SK-N-SH treated with all-trans-retinoic acid at 6 μM for 48 hours (cell line): ENCODE results near the gene FAR2.

Experiments used
- ATAC-seq: fragments of 200-7000 bp; cut with Tn5 transposase; 3 replicates; pipeline ENCODE4 v1.9.1; 2020; ENCODE audit warnings: mild to moderate bottlenecking, moderate library complexity
- ARNTL ChIP-seq: fragments of 450-650 bp; formaldehyde crosslinking; IDR thresholded peaks from 2 replicates; pipeline ENCODE4 v1.5.0; 2020; ENCODE audit warnings: low read depth, mild to moderate bottlenecking, moderate library complexity, borderline replicate concordance
- BACH2 ChIP-seq: fragments of 250-450 bp; sonication (Bioruptor Pico); IDR thresholded peaks from 2 replicates; pipeline ENCODE4 v1.9.0; 2021; ENCODE audit warnings: mild to moderate bottlenecking, borderline replicate concordance
- CSDC2 ChIP-seq: fragments of 250-450 bp; sonication (Bioruptor Pico); IDR thresholded peaks from 2 replicates; pipeline ENCODE4 v1.5.0; 2020; ENCODE audit warnings: mild to moderate bottlenecking, moderate library complexity
- CSRNP3 ChIP-seq: fragments of 250-450 bp; sonication (Bioruptor Pico); IDR thresholded peaks from 2 replicates; pipeline ENCODE4 v1.5.1; 2021; ENCODE audit warnings: mild to moderate bottlenecking, moderate library complexity
- ESRRG ChIP-seq: fragments of 250-450 bp; sonication (Bioruptor Pico); IDR thresholded peaks from 2 replicates; pipeline ENCODE4 v1.6.1; 2021; ENCODE audit warnings: mild to moderate bottlenecking
- GLIS3 ChIP-seq: fragments of 250-450 bp; sonication (Bioruptor Pico); IDR thresholded peaks from 2 replicates; pipeline ENCODE4 v1.5.0; 2020; ENCODE audit warnings: mild to moderate bottlenecking, moderate library complexity
- ISL1 ChIP-seq: fragments of 250-450 bp; sonication (Bioruptor Pico); IDR thresholded peaks from 2 replicates; pipeline ENCODE4 v2.1.2; 2022; ENCODE audit warnings: mild to moderate bottlenecking, moderate library complexity
- OSR1 ChIP-seq: fragments of 250-450 bp; sonication (Bioruptor Pico); IDR thresholded peaks from 2 replicates; pipeline ENCODE4 v1.8.0; 2022; ENCODE audit warnings: moderate library complexity, mild to moderate bottlenecking, inconsistent platforms
- PPARA ChIP-seq: fragments of 250-450 bp; sonication (Bioruptor Pico); IDR thresholded peaks from 2 replicates; pipeline ENCODE4 v1.5.0; 2020; ENCODE audit warnings: mild to moderate bottlenecking, borderline replicate concordance
- RARB ChIP-seq: fragments of 250-450 bp; sonication (Bioruptor Pico); IDR thresholded peaks from 2 replicates; pipeline ENCODE4 v1.8.0; 2021; ENCODE audit warnings: mild to moderate bottlenecking, moderate library complexity
- TCF4 ChIP-seq: fragments of 250-450 bp; sonication (Bioruptor Pico); IDR thresholded peaks from 2 replicates; pipeline ENCODE4 v1.8.0; 2021; ENCODE audit warnings: mild to moderate bottlenecking, moderate library complexity, borderline replicate concordance
- TOX ChIP-seq: fragments of 250-450 bp; sonication (Bioruptor Pico); IDR thresholded peaks from 2 replicates; pipeline ENCODE4 v1.8.0; 2021; ENCODE audit warnings: mild to moderate bottlenecking, moderate library complexity, borderline replicate concordance
- ZC3H10 ChIP-seq: fragments of 250-450 bp; sonication (Bioruptor Pico); IDR thresholded peaks from 2 replicates; pipeline ENCODE4 v1.5.1; 2021; ENCODE audit warnings: mild to moderate bottlenecking, moderate library complexity
- ZFP3 ChIP-seq: fragments of 250-450 bp; sonication (Bioruptor Pico); IDR thresholded peaks from 2 replicates; pipeline ENCODE4 v1.5.0; 2020; ENCODE audit warnings: mild to moderate bottlenecking, moderate library complexity
- ZFP30 ChIP-seq: fragments of 450-650 bp; formaldehyde crosslinking; IDR thresholded peaks from 2 replicates; pipeline ENCODE4 v1.5.0; 2022; ENCODE audit warnings: mild to moderate bottlenecking, moderate library complexity
- ZNF565 ChIP-seq: fragments of 450-650 bp; formaldehyde crosslinking; conservative IDR thresholded peaks from 2 replicates; pipeline ENCODE4 v1.5.0; 2020; ENCODE audit warnings: low read depth, mild to moderate bottlenecking, moderate library complexity
- ZNF70 ChIP-seq: fragments of 450-650 bp; formaldehyde crosslinking; IDR thresholded peaks from 2 replicates; pipeline ENCODE4 v1.5.0; 2020; ENCODE audit warnings: mild to moderate bottlenecking, moderate library complexity
- ZNF8 ChIP-seq: fragments of 450-650 bp; formaldehyde crosslinking; IDR thresholded peaks from 2 replicates; pipeline ENCODE4 v1.5.0; 2020; ENCODE audit warnings: mild to moderate bottlenecking, moderate library complexity
- TF ChIP-seq, protein P1 (sequence below): fragments of 250-450 bp; sonication (Bioruptor Pico); IDR thresholded peaks from 2 replicates; pipeline ENCODE4 v1.8.0; 2020; ENCODE audit warnings: mild to moderate bottlenecking, moderate library complexity, borderline replicate concordance
- TF ChIP-seq, protein P2 (sequence below): fragments of 250-450 bp; sonication (Bioruptor Pico); IDR thresholded peaks from 2 replicates; pipeline ENCODE4 v1.8.0; 2021; ENCODE audit warnings: low read depth, mild to moderate bottlenecking, moderate library complexity, borderline replicate concordance
- TF ChIP-seq, protein P3 (sequence below): fragments of 250-450 bp; sonication (Bioruptor Pico); IDR thresholded peaks from 2 replicates; pipeline ENCODE4 v1.5.0; 2020; ENCODE audit warnings: mild to moderate bottlenecking, moderate library complexity
- TF ChIP-seq, protein P4 (sequence below): fragments of 250-450 bp; sonication (Bioruptor Pico); IDR thresholded peaks from 2 replicates; pipeline ENCODE4 v1.5.1; 2020; ENCODE audit warnings: low read depth, mild to moderate bottlenecking, moderate library complexity

FAR2 gene

DNA sequence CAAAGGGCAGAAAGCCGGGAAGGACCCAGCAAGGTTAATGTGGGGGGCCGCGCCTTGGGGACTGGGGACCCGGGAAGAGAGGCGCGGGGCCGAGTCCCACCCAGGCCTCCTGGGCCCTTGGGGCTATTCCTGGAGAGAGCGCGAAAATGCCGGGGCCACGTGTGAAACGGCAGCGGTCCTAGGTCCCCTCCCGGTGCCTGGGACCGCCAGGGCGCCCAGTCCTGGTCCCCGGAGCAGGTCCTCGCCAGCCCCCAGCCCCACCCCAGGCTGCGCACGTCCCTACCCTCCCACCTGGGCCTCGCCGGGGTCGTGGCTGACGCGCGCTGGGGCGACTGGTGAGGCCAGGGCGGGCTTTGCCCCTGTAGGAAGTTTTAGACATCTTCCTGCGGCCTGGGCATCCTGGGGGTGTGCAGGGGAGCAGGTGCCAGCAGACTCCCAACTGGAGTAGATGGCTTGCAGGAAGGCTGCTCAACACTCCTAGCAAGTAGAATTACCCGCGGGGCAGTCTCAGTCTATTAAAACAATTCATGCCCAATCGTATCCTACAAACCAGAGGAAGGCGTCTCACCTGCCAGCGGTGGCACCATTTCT lies 708 bp downstream of the FAR2 start:
- ATAC-seq, result no peak

DNA sequence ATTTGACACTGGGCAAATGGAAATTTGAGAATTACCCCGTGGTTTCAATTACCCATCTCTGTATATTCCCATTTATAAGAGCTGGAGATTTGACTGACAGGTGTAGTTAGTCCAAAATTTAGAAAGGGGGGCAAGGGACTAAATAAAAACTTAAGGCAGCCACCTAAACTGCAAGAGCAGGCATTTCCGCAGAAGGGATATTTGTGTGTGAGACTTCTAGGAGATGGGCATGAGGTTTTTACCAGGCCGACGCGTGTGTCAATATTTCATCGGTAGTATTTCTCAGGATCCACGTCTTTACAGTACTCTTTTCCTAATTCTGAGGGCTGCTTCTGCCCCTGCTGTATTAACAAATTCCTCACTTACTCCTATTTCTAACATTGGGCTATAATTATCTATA lies 1.4 kb downstream of the FAR2 start:
- no peak for ATAC-seq
- TF ChIP-seq TOX (CRISPR knock-in tag), result no peak
- no peak for TF ChIP-seq ZNF565 (CRISPR knock-in tag)
- no peak for TF ChIP-seq ARNTL
- TF ChIP-seq ZNF8, result no peak
- TF ChIP-seq ISL1 (CRISPR knock-in tag), result no peak
- TF ChIP-seq PPARA (CRISPR knock-in tag), result no peak
- TF ChIP-seq RARB (CRISPR knock-in tag), result no peak
- no peak for TF ChIP-seq TCF4
- TF ChIP-seq, protein P1, sequence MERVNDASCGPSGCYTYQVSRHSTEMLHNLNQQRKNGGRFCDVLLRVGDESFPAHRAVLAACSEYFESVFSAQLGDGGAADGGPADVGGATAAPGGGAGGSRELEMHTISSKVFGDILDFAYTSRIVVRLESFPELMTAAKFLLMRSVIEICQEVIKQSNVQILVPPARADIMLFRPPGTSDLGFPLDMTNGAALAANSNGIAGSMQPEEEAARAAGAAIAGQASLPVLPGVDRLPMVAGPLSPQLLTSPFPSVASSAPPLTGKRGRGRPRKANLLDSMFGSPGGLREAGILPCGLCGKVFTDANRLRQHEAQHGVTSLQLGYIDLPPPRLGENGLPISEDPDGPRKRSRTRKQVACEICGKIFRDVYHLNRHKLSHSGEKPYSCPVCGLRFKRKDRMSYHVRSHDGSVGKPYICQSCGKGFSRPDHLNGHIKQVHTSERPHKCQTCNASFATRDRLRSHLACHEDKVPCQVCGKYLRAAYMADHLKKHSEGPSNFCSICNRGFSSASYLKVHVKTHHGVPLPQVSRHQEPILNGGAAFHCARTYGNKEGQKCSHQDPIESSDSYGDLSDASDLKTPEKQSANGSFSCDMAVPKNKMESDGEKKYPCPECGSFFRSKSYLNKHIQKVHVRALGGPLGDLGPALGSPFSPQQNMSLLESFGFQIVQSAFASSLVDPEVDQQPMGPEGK, result no peak
- TF ChIP-seq BACH2, result no peak
- TF ChIP-seq ZC3H10 (CRISPR knock-in tag), result no peak
- no peak for TF ChIP-seq ZFP3 (CRISPR knock-in tag)
- TF ChIP-seq, protein P2, sequence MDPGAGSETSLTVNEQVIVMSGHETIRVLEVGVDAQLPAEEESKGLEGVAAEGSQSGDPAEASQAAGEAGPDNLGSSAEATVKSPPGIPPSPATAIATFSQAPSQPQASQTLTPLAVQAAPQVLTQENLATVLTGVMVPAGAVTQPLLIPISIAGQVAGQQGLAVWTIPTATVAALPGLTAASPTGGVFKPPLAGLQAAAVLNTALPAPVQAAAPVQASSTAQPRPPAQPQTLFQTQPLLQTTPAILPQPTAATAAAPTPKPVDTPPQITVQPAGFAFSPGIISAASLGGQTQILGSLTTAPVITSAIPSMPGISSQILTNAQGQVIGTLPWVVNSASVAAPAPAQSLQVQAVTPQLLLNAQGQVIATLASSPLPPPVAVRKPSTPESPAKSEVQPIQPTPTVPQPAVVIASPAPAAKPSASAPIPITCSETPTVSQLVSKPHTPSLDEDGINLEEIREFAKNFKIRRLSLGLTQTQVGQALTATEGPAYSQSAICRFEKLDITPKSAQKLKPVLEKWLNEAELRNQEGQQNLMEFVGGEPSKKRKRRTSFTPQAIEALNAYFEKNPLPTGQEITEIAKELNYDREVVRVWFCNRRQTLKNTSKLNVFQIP (CRISPR knock-in tag), result no peak

More for the DNA sequence above, 708 bp downstream of the FAR2 start:
- TF ChIP-seq ZNF565 (CRISPR knock-in tag) (no peak), PPARA (CRISPR knock-in tag) (no peak), ZNF70 (CRISPR knock-in tag) (no peak), CSDC2 (CRISPR knock-in tag) (no peak), GLIS3 (CRISPR knock-in tag) (no peak), ESRRG (no peak), TCF4 (no peak), ARNTL (no peak), OSR1 (CRISPR knock-in tag) (no peak), ZC3H10 (CRISPR knock-in tag) (no peak), CSRNP3 (CRISPR knock-in tag) (no peak), ZNF8 (no peak), ZFP30 (CRISPR knock-in tag) (no peak), TOX (CRISPR knock-in tag) (no peak), ZFP3 (CRISPR knock-in tag) (no peak)
- TF ChIP-seq, protein P3, sequence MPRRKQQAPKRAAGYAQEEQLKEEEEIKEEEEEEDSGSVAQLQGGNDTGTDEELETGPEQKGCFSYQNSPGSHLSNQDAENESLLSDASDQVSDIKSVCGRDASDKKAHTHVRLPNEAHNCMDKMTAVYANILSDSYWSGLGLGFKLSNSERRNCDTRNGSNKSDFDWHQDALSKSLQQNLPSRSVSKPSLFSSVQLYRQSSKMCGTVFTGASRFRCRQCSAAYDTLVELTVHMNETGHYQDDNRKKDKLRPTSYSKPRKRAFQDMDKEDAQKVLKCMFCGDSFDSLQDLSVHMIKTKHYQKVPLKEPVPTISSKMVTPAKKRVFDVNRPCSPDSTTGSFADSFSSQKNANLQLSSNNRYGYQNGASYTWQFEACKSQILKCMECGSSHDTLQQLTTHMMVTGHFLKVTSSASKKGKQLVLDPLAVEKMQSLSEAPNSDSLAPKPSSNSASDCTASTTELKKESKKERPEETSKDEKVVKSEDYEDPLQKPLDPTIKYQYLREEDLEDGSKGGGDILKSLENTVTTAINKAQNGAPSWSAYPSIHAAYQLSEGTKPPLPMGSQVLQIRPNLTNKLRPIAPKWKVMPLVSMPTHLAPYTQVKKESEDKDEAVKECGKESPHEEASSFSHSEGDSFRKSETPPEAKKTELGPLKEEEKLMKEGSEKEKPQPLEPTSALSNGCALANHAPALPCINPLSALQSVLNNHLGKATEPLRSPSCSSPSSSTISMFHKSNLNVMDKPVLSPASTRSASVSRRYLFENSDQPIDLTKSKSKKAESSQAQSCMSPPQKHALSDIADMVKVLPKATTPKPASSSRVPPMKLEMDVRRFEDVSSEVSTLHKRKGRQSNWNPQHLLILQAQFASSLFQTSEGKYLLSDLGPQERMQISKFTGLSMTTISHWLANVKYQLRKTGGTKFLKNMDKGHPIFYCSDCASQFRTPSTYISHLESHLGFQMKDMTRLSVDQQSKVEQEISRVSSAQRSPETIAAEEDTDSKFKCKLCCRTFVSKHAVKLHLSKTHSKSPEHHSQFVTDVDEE, result no peak
- TF ChIP-seq, protein P2 (CRISPR knock-in tag), result no peak
- TF ChIP-seq, protein P1, result no peak
- TF ChIP-seq, protein P4, sequence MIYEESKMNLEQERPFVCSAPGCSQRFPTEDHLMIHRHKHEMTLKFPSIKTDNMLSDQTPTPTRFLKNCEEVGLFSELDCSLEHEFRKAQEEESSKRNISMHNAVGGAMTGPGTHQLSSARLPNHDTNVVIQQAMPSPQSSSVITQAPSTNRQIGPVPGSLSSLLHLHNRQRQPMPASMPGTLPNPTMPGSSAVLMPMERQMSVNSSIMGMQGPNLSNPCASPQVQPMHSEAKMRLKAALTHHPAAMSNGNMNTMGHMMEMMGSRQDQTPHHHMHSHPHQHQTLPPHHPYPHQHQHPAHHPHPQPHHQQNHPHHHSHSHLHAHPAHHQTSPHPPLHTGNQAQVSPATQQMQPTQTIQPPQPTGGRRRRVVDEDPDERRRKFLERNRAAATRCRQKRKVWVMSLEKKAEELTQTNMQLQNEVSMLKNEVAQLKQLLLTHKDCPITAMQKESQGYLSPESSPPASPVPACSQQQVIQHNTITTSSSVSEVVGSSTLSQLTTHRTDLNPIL, result no peak
